Activated T-cell treated with anti-CD3 and anti-CD28 coated beads, Interleukin-2, amount 50 U/mL, for 4 hours (primary cell): ENCODE measurements around the gene SLC8A1. TPM values are rescaled to one million over a fixed set of nuclear protein-coding genes. Genes with fewer than 3 reads are reported as not detected.

ENCODE experiments used
- ATAC-seq, 2 donors: fragments of 200-7000 bp; cut with Tn5 transposase; one replicate each; pipeline ENCODE4 v1.10.0; 2021
- DNase-seq: peaks from one replicate; pipeline ENCODE4 v3.0.0-alpha.2; 2020
- H3K27me3 Mint-ChIP-seq: one replicate; pipeline ENCODE4 v1.8.0; 2021; ENCODE audit warnings: low read depth, mixed read lengths
- H3K36me3 Mint-ChIP-seq: one replicate; pipeline ENCODE4 v1.8.0; 2022; ENCODE audit warnings: mixed read lengths; ENCODE audit not compliant: insufficient read depth
- H3K4me1 Mint-ChIP-seq: one replicate; pipeline ENCODE4 v1.8.0; 2021; ENCODE audit warnings: low read depth, mixed read lengths
- H3K4me3 Mint-ChIP-seq: one replicate; pipeline ENCODE4 v1.8.0; 2021; ENCODE audit warnings: mild to moderate bottlenecking, moderate library complexity, mixed read lengths
- H3K9me3 Mint-ChIP-seq: one replicate; pipeline ENCODE4 v1.8.0; 2021; ENCODE audit warnings: mixed read lengths
- total RNA-seq, 3 donors: library from RNA; stranded (reverse); gene quantifications; one replicate each; pipeline ENCODE4 v1.2.1, GENCODE V29; 2021

Gene SLC8A1
- total RNA-seq, 3 donors from 2014 or later = 0.08 to 0.28 (median 0.26) TPM

- Mint-ChIP-seq H3K9me3 (no peaks in the 10 kb centered on the region), H3K4me3 (no peak overlapping the region), H3K27me3 (no peaks in the 10 kb centered on the region), H3K36me3 (no peaks in the 10 kb centered on the region), H3K4me1 (no peaks in the 10 kb centered on the region)
- ATAC-seq = no peak
- no peak for DNase-seq
Measured at GRCh38 chr2:40169856-40170255, 282.0 kb downstream of the SLC8A1 start.

GRCh38 chr2:40169430-40169829, 282.5 kb downstream of the SLC8A1 start:
- Mint-ChIP-seq H3K4me3 (no peak overlapping the region), H3K36me3 (no peaks in the 10 kb centered on the region), H3K27me3 (no peaks in the 10 kb centered on the region), H3K9me3 (no peaks in the 10 kb centered on the region), H3K4me1 (no peaks in the 10 kb centered on the region)
- ATAC-seq (no peak), DNase-seq (no peak)

GRCh38 chr2:40168546-40168945, 283.3 kb downstream of the SLC8A1 start:
- H3K9me3 Mint-ChIP-seq = no peaks in the 10 kb centered on the region
- H3K36me3 Mint-ChIP-seq = no peaks in the 10 kb centered on the region
- no peak for ATAC-seq
- no peaks in the 10 kb centered on the region for H3K4me1 Mint-ChIP-seq
- no peak overlapping the region for H3K4me3 Mint-ChIP-seq
- H3K27me3 Mint-ChIP-seq = no peaks in the 10 kb centered on the region
- no peak for DNase-seq

- DNase-seq = no peak
- H3K9me3 Mint-ChIP-seq = no peaks in the 10 kb centered on the region
- no peaks in the 10 kb centered on the region for H3K27me3 Mint-ChIP-seq
- no peak overlapping the region for H3K4me3 Mint-ChIP-seq
- no peaks in the 10 kb centered on the region for H3K36me3 Mint-ChIP-seq
- ATAC-seq = no peak
- no peaks in the 10 kb centered on the region for H3K4me1 Mint-ChIP-seq
Measured at GRCh38 chr2:40168032-40168431, 283.9 kb downstream of the SLC8A1 start.

GRCh38 chr2:40166006-40166405, 285.9 kb downstream of the SLC8A1 start:
- H3K4me1 Mint-ChIP-seq = no peaks in the 10 kb centered on the region
- no peak overlapping the region for H3K4me3 Mint-ChIP-seq
- H3K27me3 Mint-ChIP-seq = no peaks in the 10 kb centered on the region
- no peak for ATAC-seq
- H3K36me3 Mint-ChIP-seq = no peaks in the 10 kb centered on the region
- H3K9me3 Mint-ChIP-seq = no peaks in the 10 kb centered on the region
- no peak for DNase-seq

GRCh38 chr2:40165509-40165844, 286.4 kb downstream of the SLC8A1 start:
- ATAC-seq (no peak), DNase-seq (no peak)
- Mint-ChIP-seq H3K36me3 (no peaks in the 10 kb centered on the region), H3K4me1 (no peaks in the 10 kb centered on the region), H3K9me3 (no peaks in the 10 kb centered on the region), H3K4me3 (no peak overlapping the region), H3K27me3 (no peaks in the 10 kb centered on the region)

- no peak overlapping the region for H3K4me3 Mint-ChIP-seq
- no peaks in the 10 kb centered on the region for H3K27me3 Mint-ChIP-seq
- ATAC-seq (no peak), DNase-seq (no peak)
- no peaks in the 10 kb centered on the region for H3K4me1 Mint-ChIP-seq
- no peaks in the 10 kb centered on the region for H3K9me3 Mint-ChIP-seq
- no peaks in the 10 kb centered on the region for H3K36me3 Mint-ChIP-seq
Measured at GRCh38 chr2:40164736-40165508, 287.0 kb downstream of the SLC8A1 start.

- no peaks in the 10 kb centered on the region for H3K36me3 Mint-ChIP-seq
- H3K27me3 Mint-ChIP-seq = no peaks in the 10 kb centered on the region
- H3K4me3 Mint-ChIP-seq = no peak overlapping the region
- no peak for DNase-seq
- H3K4me1 Mint-ChIP-seq = no peaks in the 10 kb centered on the region
- no peak for ATAC-seq
- no peaks in the 10 kb centered on the region for H3K9me3 Mint-ChIP-seq
Measured at GRCh38 chr2:40161986-40162385, 289.9 kb downstream of the SLC8A1 start.

GRCh38 chr2:40160751-40161218, 291.1 kb downstream of the SLC8A1 start:
- no peaks in the 10 kb centered on the region for H3K27me3 Mint-ChIP-seq
- H3K4me1 Mint-ChIP-seq = no peaks in the 10 kb centered on the region
- H3K4me3 Mint-ChIP-seq = no peak overlapping the region
- no peak for DNase-seq
- H3K9me3 Mint-ChIP-seq = no peaks in the 10 kb centered on the region
- no peak for ATAC-seq
- no peaks in the 10 kb centered on the region for H3K36me3 Mint-ChIP-seq

GRCh38 chr2:40159333-40159732, 292.6 kb downstream of the SLC8A1 start:
- no peak for ATAC-seq
- H3K27me3 Mint-ChIP-seq = no peaks in the 10 kb centered on the region

GRCh38 chr2:40158781-40159180, 293.1 kb downstream of the SLC8A1 start:
- H3K36me3 Mint-ChIP-seq = no peaks in the 10 kb centered on the region
- no peaks in the 10 kb centered on the region for H3K27me3 Mint-ChIP-seq
- no peaks in the 10 kb centered on the region for H3K4me1 Mint-ChIP-seq
- H3K9me3 Mint-ChIP-seq = no peaks in the 10 kb centered on the region
- ATAC-seq (no peak), DNase-seq (no peak)
- H3K4me3 Mint-ChIP-seq = no peak overlapping the region

More at GRCh38 chr2:40159333-40159732, 292.6 kb downstream of the SLC8A1 start:
- DNase-seq = no peak
- H3K4me3 Mint-ChIP-seq = no peak overlapping the region
- no peaks in the 10 kb centered on the region for H3K36me3 Mint-ChIP-seq
- H3K9me3 Mint-ChIP-seq = no peaks in the 10 kb centered on the region
- no peaks in the 10 kb centered on the region for H3K4me1 Mint-ChIP-seq

GRCh38 chr2:40155728-40156127, 296.2 kb downstream of the SLC8A1 start:
- no peaks in the 10 kb centered on the region for H3K27me3 Mint-ChIP-seq
- no peaks in the 10 kb centered on the region for H3K9me3 Mint-ChIP-seq
- no peaks in the 10 kb centered on the region for H3K4me1 Mint-ChIP-seq
- no peaks in the 10 kb centered on the region for H3K36me3 Mint-ChIP-seq
- ATAC-seq (no peak), DNase-seq (no peak)
- H3K4me3 Mint-ChIP-seq = no peak overlapping the region

- H3K27me3 Mint-ChIP-seq = no peaks in the 10 kb centered on the region
- no peak for ATAC-seq
- no peaks in the 10 kb centered on the region for H3K9me3 Mint-ChIP-seq
- no peak overlapping the region for H3K4me3 Mint-ChIP-seq
- no peak for DNase-seq
- no peaks in the 10 kb centered on the region for H3K36me3 Mint-ChIP-seq
- no peaks in the 10 kb centered on the region for H3K4me1 Mint-ChIP-seq
Measured at GRCh38 chr2:40150266-40150665, 301.6 kb downstream of the SLC8A1 start.

GRCh38 chr2:40148334-40148733, 303.6 kb downstream of the SLC8A1 start:
- Mint-ChIP-seq H3K4me1 (no peaks in the 10 kb centered on the region), H3K27me3 (no peaks in the 10 kb centered on the region), H3K9me3 (no peaks in the 10 kb centered on the region), H3K36me3 (no peaks in the 10 kb centered on the region), H3K4me3 (no peak overlapping the region)
- no peak for DNase-seq
- ATAC-seq = no peak

- Mint-ChIP-seq H3K36me3 (no peaks in the 10 kb centered on the region), H3K4me1 (no peaks in the 10 kb centered on the region), H3K27me3 (no peaks in the 10 kb centered on the region), H3K9me3 (no peaks in the 10 kb centered on the region), H3K4me3 (no peak overlapping the region)
- no peak for ATAC-seq
- DNase-seq = no peak
Measured at GRCh38 chr2:40147360-40147759, 304.5 kb downstream of the SLC8A1 start.
